OCI-LY1 (cell line): ENCODE data around the gene STUM.

Source experiments
- CTCF ChIP-seq: fragments of 200-600 bp; sonication (generic), shearing (Covaris generic); IDR thresholded peaks from 2 replicates; pipeline ENCODE4 v1.5.1; 2017; ENCODE audit warnings: mild to moderate bottlenecking, antibody characterized with exemption, low read length, moderate library complexity, mixed read lengths
- EZH2 ChIP-seq: fragments of 200-600 bp; sonication (generic), shearing (Covaris generic); IDR thresholded peaks from 2 replicates; pipeline ENCODE4 v1.8.0; 2017; ENCODE audit warnings: borderline replicate concordance, mixed run types, mild to moderate bottlenecking, antibody characterized with exemption, low read length, moderate library complexity, mixed read lengths

GRCh38 chr1:226630592-226630991 is 82.0 kb downstream of the STUM start:
- TF ChIP-seq EZH2 (no peak), CTCF (no peak)
